Measurements from ENCODE around the gene RPL18.

DNA sequence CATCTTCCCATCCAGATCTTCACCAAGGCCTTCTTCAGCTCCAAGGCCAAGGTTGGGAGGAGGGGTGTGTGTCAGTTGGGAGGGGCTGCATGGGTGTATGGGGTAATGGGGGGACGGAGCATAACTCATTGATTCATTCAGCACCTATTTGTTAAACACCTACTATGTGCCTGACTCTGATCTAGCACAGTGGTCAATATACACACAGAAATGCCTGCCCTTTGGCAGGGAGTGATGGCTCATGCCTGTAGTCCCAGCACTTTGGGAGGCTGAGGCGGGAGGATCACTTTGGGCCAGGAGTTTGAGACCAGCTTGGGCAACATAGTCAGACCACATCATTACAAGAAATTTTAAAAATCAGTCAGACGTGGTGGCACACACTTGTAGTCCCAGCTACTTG, 31.6 kb downstream of the RPL18 start:
- TF ChIP-seq, protein P1, sequence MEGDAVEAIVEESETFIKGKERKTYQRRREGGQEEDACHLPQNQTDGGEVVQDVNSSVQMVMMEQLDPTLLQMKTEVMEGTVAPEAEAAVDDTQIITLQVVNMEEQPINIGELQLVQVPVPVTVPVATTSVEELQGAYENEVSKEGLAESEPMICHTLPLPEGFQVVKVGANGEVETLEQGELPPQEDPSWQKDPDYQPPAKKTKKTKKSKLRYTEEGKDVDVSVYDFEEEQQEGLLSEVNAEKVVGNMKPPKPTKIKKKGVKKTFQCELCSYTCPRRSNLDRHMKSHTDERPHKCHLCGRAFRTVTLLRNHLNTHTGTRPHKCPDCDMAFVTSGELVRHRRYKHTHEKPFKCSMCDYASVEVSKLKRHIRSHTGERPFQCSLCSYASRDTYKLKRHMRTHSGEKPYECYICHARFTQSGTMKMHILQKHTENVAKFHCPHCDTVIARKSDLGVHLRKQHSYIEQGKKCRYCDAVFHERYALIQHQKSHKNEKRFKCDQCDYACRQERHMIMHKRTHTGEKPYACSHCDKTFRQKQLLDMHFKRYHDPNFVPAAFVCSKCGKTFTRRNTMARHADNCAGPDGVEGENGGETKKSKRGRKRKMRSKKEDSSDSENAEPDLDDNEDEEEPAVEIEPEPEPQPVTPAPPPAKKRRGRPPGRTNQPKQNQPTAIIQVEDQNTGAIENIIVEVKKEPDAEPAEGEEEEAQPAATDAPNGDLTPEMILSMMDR (IDR thresholded peaks at IDR 0.05) = no peak
- TF ChIP-seq POLR2A (IDR thresholded peaks at IDR 0.05) (no peak), POLR2AphosphoS5 (IDR thresholded peaks at IDR 0.05) (no peak), EP300 (IDR thresholded peaks at IDR 0.05; ENCODE audit: low read depth) (no peak)

Measured in transverse colon (tissue), 4 donors.